Measurements from ENCODE around the gene FLYWCH1.

- TF ChIP-seq CTCF (IDR thresholded peaks at IDR 0.05; ENCODE audit: borderline replicate concordance, extremely low read depth, low read length, poor library complexity, severe bottlenecking) = no peak
- no peak for TF ChIP-seq EZH2 (IDR thresholded peaks at IDR 0.05; ENCODE audit: borderline replicate concordance, low read depth, low read length, severe bottlenecking)
These were observed 44.1 kb upstream of the FLYWCH1 start for GRCh38 chr16:2867661-2867986.

All from DND-41 (cell line).